Activated CD8-positive, alpha-beta memory T cell treated with anti-CD3 and anti-CD28 coated beads, Interleukin-2, amount 50 U/mL, for 24 hours (primary cell): ENCODE results near the gene AICDA.
"Not testable (repeated sequence)": the region's sequence is repeated elsewhere in the genome, so short reads cannot be mapped to it uniquely, and the experiment has no call there.

Experiments
- DNase-seq: peaks from one replicate; pipeline ENCODE4 v3.0.0-alpha.2; 2020; ENCODE audit errors: extremely low read depth

The AICDA gene

GRCh38 chr12:8609061-8609570 is 3.5 kb downstream of the AICDA start:
- no peak for DNase-seq

GRCh38 chr12:8606890-8607289 is 5.8 kb downstream of the AICDA start:
- no peak for DNase-seq

DNA sequence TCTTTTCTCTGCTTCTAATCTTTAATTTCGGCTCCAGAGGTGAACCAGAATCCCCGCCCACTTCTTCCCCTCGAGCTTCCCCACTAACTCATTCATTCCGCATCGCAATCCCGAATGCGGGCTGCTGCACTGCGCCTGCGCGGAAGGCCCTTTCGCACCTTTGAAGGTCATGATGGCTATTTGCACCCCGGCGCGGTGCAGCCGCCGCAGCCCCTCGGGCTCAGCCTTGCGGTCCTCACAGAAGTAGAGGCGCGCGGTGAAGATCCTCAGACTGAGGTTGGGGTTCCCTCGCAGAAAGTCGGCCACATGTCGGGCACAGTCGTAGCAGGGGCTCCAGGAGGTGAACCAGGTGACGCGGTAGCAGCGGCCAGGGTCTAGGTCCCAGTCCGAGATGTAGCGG is 7.6 kb downstream of the AICDA start:
- DNase-seq = no peak

- DNase-seq = no peak
These were observed 8.8 kb downstream of the AICDA start for GRCh38 chr12:8603856-8604255.

- no peak for DNase-seq
These were observed 9.4 kb downstream of the AICDA start for GRCh38 chr12:8603286-8603685.

DNA sequence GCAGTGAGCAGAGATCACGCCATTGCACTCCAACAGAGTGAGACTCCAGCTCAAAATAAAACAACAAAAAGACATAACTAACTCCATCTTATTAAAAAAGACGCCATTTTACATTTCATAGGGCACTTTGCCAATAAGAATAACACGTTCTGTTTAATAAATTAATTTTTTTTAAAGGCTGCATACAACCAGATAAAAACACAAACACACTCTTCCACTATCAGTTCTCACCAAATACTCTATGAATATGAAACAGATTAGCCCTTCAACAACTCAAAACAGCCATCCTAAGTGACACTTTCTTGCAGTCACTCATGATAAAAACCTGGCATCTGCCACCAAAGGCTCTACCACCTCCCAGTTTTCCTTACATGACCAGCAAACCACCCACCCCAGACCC is 16.1 kb downstream of the AICDA start:
- no peak for DNase-seq

- DNase-seq = no peak
These were observed 18.6 kb downstream of the AICDA start for GRCh38 chr12:8594072-8594471.

DNA sequence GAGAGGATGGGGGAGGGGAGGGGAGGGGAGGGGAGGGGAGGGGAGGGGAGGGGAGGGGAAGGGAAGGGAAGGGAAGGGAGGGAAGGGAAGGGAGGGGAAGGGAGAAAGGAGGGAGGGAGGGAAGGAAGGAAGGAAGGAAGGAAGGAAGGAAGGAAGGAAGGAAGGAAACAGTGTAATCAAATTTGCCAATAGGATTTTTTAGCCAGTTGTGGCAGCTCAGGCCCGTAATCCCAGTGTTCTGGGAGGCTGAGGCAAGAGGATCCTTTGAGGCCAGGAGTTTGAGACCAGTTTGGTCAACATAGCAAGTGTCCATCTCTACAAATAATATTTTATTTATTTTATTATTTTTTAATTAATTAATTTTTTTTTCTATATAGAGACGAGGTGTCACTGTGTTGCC is 19.4 kb downstream of the AICDA start:
- no peak for DNase-seq

DNA sequence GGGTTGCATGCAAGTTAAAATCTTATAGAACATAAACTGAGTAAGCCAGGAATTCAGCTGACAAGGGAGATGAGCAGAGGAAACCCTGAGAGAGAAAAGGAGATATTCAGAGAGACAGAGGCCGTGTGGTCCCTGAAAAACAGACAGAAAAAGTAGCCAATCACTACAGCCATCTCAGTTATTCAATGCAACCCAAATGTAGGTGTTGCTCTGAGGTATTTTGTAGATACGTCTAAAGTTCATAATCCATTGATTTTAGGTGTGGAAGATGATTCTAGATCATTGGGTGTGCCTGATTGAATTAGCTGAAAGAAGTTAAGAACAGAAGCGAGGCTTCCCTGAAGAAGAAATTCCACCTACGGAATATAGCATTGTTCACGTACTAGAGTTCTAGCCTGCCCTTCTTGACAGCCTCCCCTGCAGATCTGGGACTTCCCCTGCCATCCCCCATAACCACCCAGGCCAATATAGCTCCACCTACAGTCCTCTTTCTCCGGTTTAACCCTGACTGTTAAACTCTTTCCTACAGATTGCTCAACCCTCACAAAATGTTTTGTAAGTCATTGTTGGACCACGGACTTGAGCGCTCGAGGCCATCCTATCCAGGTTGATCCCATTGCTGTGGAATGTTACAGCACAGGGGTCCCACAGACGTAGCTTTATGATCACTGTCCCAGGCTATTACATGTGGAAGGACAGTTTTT is 21.7 kb downstream of the AICDA start:
- DNase-seq = no peak

- DNase-seq = no peak
These were observed 23.0 kb downstream of the AICDA start for GRCh38 chr12:8589679-8590078.

GRCh38 chr12:8584478-8584877 is 28.2 kb downstream of the AICDA start:
- DNase-seq = not testable (repeated sequence)

- DNase-seq = no peak
These were observed 28.7 kb downstream of the AICDA start for GRCh38 chr12:8584004-8584403.

- no peak for DNase-seq
These were observed 31.4 kb downstream of the AICDA start for GRCh38 chr12:8581098-8581784.

- no peak for DNase-seq
These were observed 34.8 kb downstream of the AICDA start for GRCh38 chr12:8577879-8578278.

GRCh38 chr12:8572507-8572906 is 40.2 kb downstream of the AICDA start:
- DNase-seq = no peak

- DNase-seq = no peak
These were observed 46.1 kb downstream of the AICDA start for GRCh38 chr12:8566525-8566924.

- not testable (repeated sequence) for DNase-seq
These were observed 46.6 kb downstream of the AICDA start for GRCh38 chr12:8566052-8566451.

DNA sequence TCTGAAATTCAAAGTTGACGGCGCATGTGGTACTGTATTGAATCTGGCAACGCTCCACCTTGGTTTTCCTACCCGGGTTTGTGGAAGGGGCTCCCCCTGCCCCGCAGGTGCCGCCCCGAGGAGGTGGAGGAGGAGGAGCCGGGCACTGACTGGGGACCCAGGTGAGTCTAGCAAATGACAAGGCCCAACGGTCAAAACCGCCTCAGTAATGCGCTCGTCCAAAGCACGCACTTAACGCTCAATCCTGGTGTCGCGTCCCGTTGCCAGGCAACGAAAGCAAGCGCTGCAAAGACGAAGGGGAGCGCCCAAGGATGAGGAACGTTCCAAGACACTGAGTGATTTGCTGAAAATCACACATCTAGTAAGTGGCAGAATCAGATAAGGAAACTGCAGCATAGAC is 48.0 kb downstream of the AICDA start:
- no peak for DNase-seq

DNA sequence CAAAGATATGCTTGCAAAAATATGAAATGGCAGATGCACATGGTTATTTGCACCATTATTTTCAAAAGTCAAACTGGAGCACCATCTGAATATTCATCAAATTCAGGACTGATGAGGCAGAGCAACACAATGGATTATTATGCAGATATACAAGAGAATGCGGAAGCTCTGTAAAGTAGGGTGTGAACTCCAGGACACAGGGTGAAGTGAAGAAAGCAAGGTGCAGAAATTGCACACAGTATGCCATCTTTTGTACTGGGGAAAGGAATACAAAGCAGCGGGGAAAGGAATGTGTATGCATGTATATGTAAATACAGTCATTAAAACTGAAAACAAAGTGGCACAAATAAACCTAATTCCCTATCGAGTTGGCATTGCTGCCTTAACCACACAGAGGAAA is 49.3 kb downstream of the AICDA start:
- no peak for DNase-seq

GRCh38 chr12:8562310-8562709 is 50.3 kb downstream of the AICDA start:
- DNase-seq = no peak

- DNase-seq = no peak
These were observed 51.6 kb downstream of the AICDA start for GRCh38 chr12:8561011-8561410.

GRCh38 chr12:8559676-8560075 is 53.0 kb downstream of the AICDA start:
- no peak for DNase-seq

- DNase-seq = no peak
These were observed 56.0 kb downstream of the AICDA start for GRCh38 chr12:8556531-8557097.
